ENCODE data around the gene ATG16L2.
A peak's percentile ranks its signal among the peaks of the same experiment; 100 is the strongest.

The ATG16L2 gene

GRCh38 chr11:72814286-72815109 is at the start of gene ATG16L2:
Gene ATG16L2 (plus strand): TSS chr11:72814411. CDS start chr11:72814446, 35 bp downstream.
- DNase-seq (ENCODE audit: low spot score): peak; percentile 98

- no peak for DNase-seq (ENCODE audit: low spot score)
Observed at GRCh38 chr11:72764503-72764902, 49.7 kb upstream of the ATG16L2 start.

GRCh38 chr11:72766152-72766902 is 47.9 kb upstream of the ATG16L2 start:
- DNase-seq (ENCODE audit: low spot score): no peak

- DNase-seq (ENCODE audit: low spot score): no peak
Observed at GRCh38 chr11:72767203-72768062, 46.8 kb upstream of the ATG16L2 start.

- DNase-seq (ENCODE audit: low spot score): no peak
Observed at GRCh38 chr11:72768581-72768980, 45.6 kb upstream of the ATG16L2 start.

GRCh38 chr11:72769680-72770079 is 44.5 kb upstream of the ATG16L2 start:
- DNase-seq (ENCODE audit: low spot score): no peak

- DNase-seq (ENCODE audit: low spot score): no peak
Observed at GRCh38 chr11:72770799-72771198, 43.4 kb upstream of the ATG16L2 start.

- DNase-seq (ENCODE audit: low spot score): peak; percentile 80
Observed at GRCh38 chr11:72771507-72771906, 42.7 kb upstream of the ATG16L2 start.

- DNase-seq (ENCODE audit: low spot score): no peak
Observed at GRCh38 chr11:72772059-72772458, 42.2 kb upstream of the ATG16L2 start.

- DNase-seq (ENCODE audit: low spot score): peak; percentile 95
Observed at GRCh38 chr11:72773291-72773690, 40.9 kb upstream of the ATG16L2 start.

GRCh38 chr11:72773696-72774095 is 40.5 kb upstream of the ATG16L2 start:
- DNase-seq (ENCODE audit: low spot score): no peak

- DNase-seq (ENCODE audit: low spot score): no peak
Observed at GRCh38 chr11:72774499-72774898, 39.7 kb upstream of the ATG16L2 start.

GRCh38 chr11:72775288-72776110 is 38.7 kb upstream of the ATG16L2 start:
- DNase-seq (ENCODE audit: low spot score): no peak

GRCh38 chr11:72776117-72776843 is 37.9 kb upstream of the ATG16L2 start:
- DNase-seq (ENCODE audit: low spot score): no peak

- no peak for DNase-seq (ENCODE audit: low spot score)
Observed at GRCh38 chr11:72776844-72777754, 37.1 kb upstream of the ATG16L2 start.

- DNase-seq (ENCODE audit: low spot score): no peak
Observed at GRCh38 chr11:72777755-72778278, 36.4 kb upstream of the ATG16L2 start.

- DNase-seq (ENCODE audit: low spot score): no peak
Observed at GRCh38 chr11:72778535-72779494, 35.4 kb upstream of the ATG16L2 start.

- DNase-seq (ENCODE audit: low spot score): no peak
Observed at GRCh38 chr11:72779495-72780128, 34.6 kb upstream of the ATG16L2 start.

Data from GM03348 (cell line).